Natural killer cell (primary cell): ENCODE data around the gene DOHH. TPM values are rescaled to one million over a fixed set of nuclear protein-coding genes. Genes with fewer than 3 reads are reported as not detected.

Source experiments
- ATAC-seq, 3 donors: fragments of 150-1000 bp in 2 of 3; fragments of 200-7000 bp in 1 of 3; cut with Tn5 transposase; 1 replicate in 1 of 3; 2 replicates in 2 of 3; pipeline ENCODE4 v1.10.0; 2021; ENCODE audit warnings: mild to moderate bottlenecking in 2 of 3, moderate library complexity in 2 of 3
- DNase-seq, 2 donors: peaks; one replicate each; pipeline versions ENCODE4 v3.0.0 to v3.0.0-alpha.2; 2013 to 2021; ENCODE audit warnings: mixed read lengths in 1 of 2
- H3K27ac ChIP-seq: one replicate; pipeline ENCODE4 v1.5.1; 2013; ENCODE audit warnings: mild to moderate bottlenecking, low read length
- H3K27me3 ChIP-seq: one replicate; pipeline ENCODE4 v1.6.1; 2013; ENCODE audit warnings: low read length; ENCODE audit not compliant: control insufficient read depth, insufficient read depth
- H3K36me3 ChIP-seq: one replicate; pipeline ENCODE4 v1.6.1; 2013; ENCODE audit warnings: low read length; ENCODE audit not compliant: control insufficient read depth, insufficient read depth
- H3K4me1 ChIP-seq: one replicate; pipeline ENCODE4 v1.6.1; 2013; ENCODE audit warnings: low read length; ENCODE audit not compliant: control insufficient read depth, insufficient read depth
- H3K4me3 ChIP-seq: one replicate; pipeline ENCODE4 v1.5.1; 2013; ENCODE audit warnings: low read length
- H3K9me3 ChIP-seq: one replicate; pipeline ENCODE4 v1.6.1; 2013; ENCODE audit warnings: low read length; ENCODE audit not compliant: control insufficient read depth, insufficient read depth
- H3K27ac Mint-ChIP-seq, 2 donors: one replicate each; pipeline ENCODE4 v1.8.0; 2022; ENCODE audit warnings: mild to moderate bottlenecking in 2 of 2, mixed read lengths in 2 of 2, moderate library complexity in 1 of 2
- H3K27me3 Mint-ChIP-seq, 2 donors: one replicate each; pipeline ENCODE4 v1.8.0; 2022; ENCODE audit warnings: low read depth in 2 of 2, mixed read lengths in 2 of 2
- H3K36me3 Mint-ChIP-seq: one replicate; pipeline ENCODE4 v1.8.0; 2022; ENCODE audit warnings: mixed read lengths
- H3K4me1 Mint-ChIP-seq, 2 donors: one replicate each; pipeline ENCODE4 v1.8.0; 2022; ENCODE audit warnings: mixed read lengths in 2 of 2
- H3K4me3 Mint-ChIP-seq: one replicate; pipeline ENCODE4 v1.8.0; 2022; ENCODE audit warnings: mild to moderate bottlenecking, moderate library complexity, mixed read lengths
- H3K9me3 Mint-ChIP-seq, 2 donors: one replicate each; pipeline ENCODE4 v1.8.0; 2022; ENCODE audit warnings: mixed read lengths in 2 of 2
- CTCF ChIP-seq: fragments of 200-600 bp; IDR thresholded peaks from one replicate; pipeline ENCODE4 v1.8.0; 2022; ENCODE audit warnings: antibody characterized with exemption
- WGBS: methylation state at CpG from one replicate; pipeline ENCODE4 v1.1.7; 2013; ENCODE audit warnings: missing lambda C conversion rate; ENCODE audit not compliant: insufficient coverage; 5-methylcytosine and 5-hydroxymethylcytosine counted together
- intact Hi-C: fragments of 100-400 bp; cut with micrococcal nuclease; formaldehyde crosslinking; loops from one replicate; pipeline ENCODE4 v1.14.2; 2022
- total RNA-seq, 4 donors: library from RNA; stranded (reverse); fragments of 120-200 nt in 1 of 4; gene quantifications; one replicate each; pipeline versions ENCODE4 v1.2.3 to v1.2.4, GENCODE V29; 2013 to 2022

Gene DOHH
- total RNA-seq, 3 donors from 2014 or later (not counting 1 experiment from before 2014, with no cell fraction given) = 4.5 to 5.9 (median 4.6) TPM

GRCh38 chr19:3516675-3517207 lies 16.3 kb upstream of the DOHH start:
- peaks cover 25% of the 10 kb centered on the region for H3K4me1 ChIP-seq
- intact Hi-C loops = no loop called here
- Mint-ChIP-seq H3K36me3 (no peaks in the 10 kb centered on the region), H3K27ac (peak overlapping the region; percentile 61 to 63), H3K9me3 (no peaks in the 10 kb centered on the region), H3K27me3 (no peaks in the 10 kb centered on the region), H3K4me3 (no peak overlapping the region), H3K4me1 (peaks cover 11 to 20% of the 10 kb centered on the region in 2 donors)
- H3K27ac ChIP-seq = peak overlapping the region; percentile 37
- H3K27me3 ChIP-seq = no peaks in the 10 kb centered on the region
- H3K36me3 ChIP-seq = peaks cover 7% of the 10 kb centered on the region
- no peaks in the 10 kb centered on the region for H3K9me3 ChIP-seq
- 40% methylated on average over 15 of the region's 15 CpGs for WGBS
- ATAC-seq (peak; percentile 46 to 72 (median 70)), DNase-seq (peak in 1 of 2 donors; percentile 73)
- H3K4me3 ChIP-seq = no peak overlapping the region
- TF ChIP-seq CTCF = no peak

DNA sequence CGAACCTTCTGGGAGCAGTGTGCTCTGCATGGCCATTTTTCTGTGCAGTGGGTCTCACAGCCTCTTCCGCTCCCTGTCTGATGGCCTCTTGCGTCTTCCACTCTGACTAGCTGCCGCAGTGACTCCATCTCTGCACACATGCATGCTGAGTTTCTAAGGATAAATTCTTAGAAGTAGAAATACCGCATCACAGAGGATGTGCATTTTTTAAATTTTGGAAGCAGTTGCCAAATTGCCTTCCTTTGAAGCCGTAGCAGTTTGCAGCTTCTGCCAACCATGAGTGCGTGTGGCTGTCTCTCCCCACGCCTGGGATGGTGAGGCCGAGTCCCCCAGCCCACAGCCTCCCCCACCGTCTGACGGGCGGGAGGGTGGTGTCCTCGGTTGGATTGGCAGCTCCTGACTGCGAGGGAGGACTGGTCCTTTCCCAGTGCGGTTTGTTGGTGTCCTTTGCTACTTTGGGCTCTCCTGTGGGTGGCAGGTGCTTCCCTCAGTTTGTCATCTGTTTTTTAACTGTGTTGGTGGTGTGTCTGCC lies 15.5 kb upstream of the DOHH start:
- ATAC-seq = no peak
- Mint-ChIP-seq H3K27ac (peak overlapping the region in 1 of 2 donors; percentile 61), H3K4me1 (peaks cover 8 to 25% of the 10 kb centered on the region in 2 donors), H3K9me3 (no peaks in the 10 kb centered on the region), H3K36me3 (no peaks in the 10 kb centered on the region), H3K4me3 (no peak overlapping the region), H3K27me3 (no peaks in the 10 kb centered on the region)
- Histone ChIP-seq H3K36me3 (peaks cover 12% of the 10 kb centered on the region), H3K9me3 (no peaks in the 10 kb centered on the region), H3K27me3 (no peaks in the 10 kb centered on the region), H3K27ac (no peak overlapping the region), H3K4me1 (peaks cover 28% of the 10 kb centered on the region), H3K4me3 (no peak overlapping the region)
- TF ChIP-seq CTCF = no peak
- no peak for DNase-seq
- intact Hi-C loops = no loop called here
- WGBS = 79% methylated on average over 15 of the region's 15 CpGs

DNA sequence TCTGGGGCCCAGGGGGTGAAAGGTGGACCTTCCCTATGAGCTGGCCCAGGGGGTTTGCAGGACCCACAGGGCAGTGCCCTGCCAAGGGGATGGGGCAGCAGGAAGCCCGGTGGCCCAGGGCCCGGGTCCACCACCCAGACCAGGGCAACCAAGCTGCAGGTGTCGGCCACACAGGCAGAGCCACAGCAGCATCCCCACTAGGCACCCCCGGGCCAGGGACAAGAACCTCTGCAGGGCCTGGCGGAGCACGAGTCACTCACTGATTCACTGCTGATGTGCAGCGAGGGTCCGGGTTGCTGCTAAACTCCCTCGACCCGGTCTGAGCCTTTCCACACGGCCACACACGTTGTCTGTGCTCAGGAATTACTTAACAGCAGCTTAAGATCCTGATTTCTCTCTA lies 14.5 kb upstream of the DOHH start:
- 92% methylated on average over 12 of the region's 12 CpGs for WGBS
- no peaks in the 10 kb centered on the region for H3K36me3 Mint-ChIP-seq
- Histone ChIP-seq H3K9me3 (no peaks in the 10 kb centered on the region), H3K27ac (no peak overlapping the region), H3K27me3 (no peaks in the 10 kb centered on the region), H3K36me3 (peaks cover 14% of the 10 kb centered on the region), H3K4me1 (peaks cover 32% of the 10 kb centered on the region), H3K4me3 (no peak overlapping the region)
- H3K4me1 Mint-ChIP-seq = peaks cover 8 to 27% of the 10 kb centered on the region in 2 donors
- no peak for ATAC-seq
- intact Hi-C loops = no loop called here
- H3K9me3 Mint-ChIP-seq = no peaks in the 10 kb centered on the region
- no peak for TF ChIP-seq CTCF
- H3K27ac Mint-ChIP-seq = peak overlapping the region in 1 of 2 donors; percentile 24
- H3K4me3 Mint-ChIP-seq = no peak overlapping the region
- H3K27me3 Mint-ChIP-seq = no peaks in the 10 kb centered on the region
- no peak for DNase-seq
